GM12878 (cell line): ENCODE measurements around the gene TMPRSS11F. TPM values are rescaled to one million over a fixed set of nuclear protein-coding genes. Genes with fewer than 3 reads are reported as not detected.

Source experiments
- ATAC-seq: fragments of 200-7000 bp; cut with Tn5 transposase; 3 replicates; pipeline ENCODE4 v1.9.1; 2020; ENCODE audit warnings: mild to moderate bottlenecking, moderate library complexity
- BruUV-seq: library from RNA; stranded (reverse); fragments of 400-500 nt; replicated peaks from 2 replicates; lab custom pipeline; 2021; lab: Mats Ljungman, UMichigan
- CTCF ChIA-PET: fragments of 300-600 bp; sonication (Branson Sonifier 250); formaldehyde crosslinking; extraction: SDS; loops from one replicate; lab custom pipeline; 2021; ENCODE audit warnings: inconsistent platforms; lab: Yijun Ruan, JAX
- POLR2A ChIA-PET: fragments of 350-600 bp; formaldehyde crosslinking; extraction: SDS; loops from one replicate; lab custom pipeline; 2021; ENCODE audit warnings: inconsistent platforms; lab: Charles Lee
- RAD21 ChIA-PET: fragments of 300-600 bp; sonication (Branson Sonifier 250); formaldehyde crosslinking; loops from one replicate; lab custom pipeline; 2023; ENCODE audit warnings: antibody characterized with exemption; ENCODE audit not compliant: unreplicated experiment; lab: Charles Lee
- SMC1A ChIA-PET: fragments of 300-600 bp; sonication (Branson Sonifier 250); formaldehyde crosslinking; loops from one replicate; lab custom pipeline; 2023; ENCODE audit not compliant: unreplicated experiment, uncharacterized antibody; lab: Charles Lee
- DNase-seq: peaks from one replicate; pipeline ENCODE4 v3.0.0-alpha.2; 2011; ENCODE audit warnings: low read depth, low spot score
- FAIRE-seq: peaks from 3 replicates; lab custom pipeline; 2011; peaks lifted over from hg19 to GRCh38; lab: Jason Lieb, UNC
- H2AFZ ChIP-seq: 2 replicates; pipeline ENCODE4 v1.6.0; 2011; ENCODE audit warnings: low read depth, low read length, control low read depth; ENCODE audit not compliant: control insufficient read depth
- H3K27ac ChIP-seq: 2 replicates; pipeline ENCODE4 v1.5.1; 2011; ENCODE audit warnings: control low read depth; ENCODE audit not compliant: control insufficient read depth, insufficient read depth
- H3K27me3 ChIP-seq, 2 experiments: replicated peaks in 1 of 2; 2 replicates each; pipeline versions ENCODE4 v1.6.0 to v1.6.1; 2011; ENCODE audit warnings: low read length in 1 of 2; ENCODE audit not compliant: control insufficient read depth in 2 of 2, insufficient read depth in 2 of 2
- H3K36me3 ChIP-seq, 2 experiments: 2 replicates each; pipeline ENCODE4 v1.5.1; 2011; ENCODE audit warnings: low read length in 1 of 2; ENCODE audit not compliant: control insufficient read depth in 2 of 2, insufficient read depth in 2 of 2
- H3K4me1 ChIP-seq: 2 replicates; pipeline ENCODE4 v1.6.1; 2011; ENCODE audit warnings: mild to moderate bottlenecking, low read length, moderate library complexity, mixed read lengths; ENCODE audit not compliant: control insufficient read depth, insufficient read depth
- H3K4me2 ChIP-seq: 2 replicates; pipeline ENCODE4 v1.6.0; 2011; ENCODE audit warnings: control low read depth; ENCODE audit not compliant: control insufficient read depth, insufficient read depth
- H3K4me3 ChIP-seq: fragments of 200-600 bp; sonication (generic); 2 replicates; pipeline ENCODE4 v1.5.1; 2016
- H3K79me2 ChIP-seq: 2 replicates; pipeline ENCODE4 v1.6.0; 2011; ENCODE audit warnings: low read length; ENCODE audit not compliant: control insufficient read depth, insufficient read depth
- H3K9ac ChIP-seq: 2 replicates; pipeline ENCODE4 v1.8.0; 2011; ENCODE audit warnings: low read length, control low read depth, mixed read lengths; ENCODE audit not compliant: control insufficient read depth, insufficient read depth
- H3K9me3 ChIP-seq: replicated peaks from 3 replicates; pipeline ENCODE4 v1.5.1; 2011; ENCODE audit warnings: mild to moderate bottlenecking, low read length; ENCODE audit not compliant: control insufficient read depth, insufficient read depth
- H4K20me1 ChIP-seq: 2 replicates; pipeline ENCODE4 v1.6.0; 2011; ENCODE audit not compliant: control insufficient read depth, insufficient read depth
- BCL3 ChIP-seq: IDR thresholded peaks from 2 replicates; pipeline ENCODE4 v1.6.1; 2011; ENCODE audit warnings: borderline replicate concordance, low read depth, mild to moderate bottlenecking, moderate library complexity, low read length; ENCODE audit not compliant: insufficient read depth, poor library complexity, severe bottlenecking
- IRF4 ChIP-seq: IDR thresholded peaks from 2 replicates; pipeline ENCODE4 v1.6.1; 2011; ENCODE audit warnings: low read depth, low read length
- MEF2A ChIP-seq: IDR thresholded peaks from 2 replicates; pipeline ENCODE4 v1.6.1; 2011; ENCODE audit warnings: low read depth, mild to moderate bottlenecking, low read length, moderate library complexity; ENCODE audit not compliant: insufficient read depth
- RELA ChIP-seq: fragments of 450-650 bp; IDR thresholded peaks from 2 replicates; pipeline ENCODE4 v1.8.0; 2014; ENCODE audit warnings: borderline replicate concordance; ENCODE audit not compliant: partially characterized antibody
- REST ChIP-seq: IDR thresholded peaks from 2 replicates; pipeline ENCODE4 v1.6.1; 2012; ENCODE audit warnings: mild to moderate bottlenecking, low read depth, low read length
- RUNX3 ChIP-seq: IDR thresholded peaks from 2 replicates; pipeline ENCODE4 v1.6.1; 2012; ENCODE audit warnings: low read length, inconsistent platforms
- SIN3A ChIP-seq: IDR thresholded peaks from 2 replicates; pipeline ENCODE4 v1.6.1; 2012; ENCODE audit warnings: low read depth, low read length, improper control_type of control experiment
- STAT3 ChIP-seq: IDR thresholded peaks from 2 replicates; pipeline ENCODE4 v1.6.1; 2011; ENCODE audit warnings: low read depth, low read length, improper control_type of control experiment
- in situ Hi-C: fragments of 300-500 bp; cut with MboI; formaldehyde crosslinking; loops from 9 replicates; pipeline ENCODE4 v1.14.3; 2018; ENCODE audit warnings: mixed read lengths
- intact Hi-C: fragments of 100-400 bp; cut with micrococcal nuclease; formaldehyde crosslinking; loops from one replicate; pipeline ENCODE4 v1.14.2; 2022; ENCODE audit not compliant: unreplicated experiment
- polyA plus RNA-seq, 11 experiments: library from polyadenylated mRNA; depleted of rRNA in 4 of 11; unstranded in 6 of 11; stranded (reverse) in 5 of 11; fragments of >200 nt; fragmentation: Nextera tagmentation in 4 of 11; fragmentation: Illumina TruSeq in 1 of 11; extraction: Ambion mirVana in 4 of 11; extraction: Trizol in 1 of 11; gene quantifications; 1 replicate in 1 of 11; 2 replicates in 10 of 11; pipeline versions ENCODE4 v1.2.1 to v1.2.3, GENCODE V29; 2011 to 2016; ENCODE audit warnings: inconsistent platforms in 2 of 11, missing spikeins in 2 of 11, low read depth in 1 of 11
- total RNA-seq, 4 experiments: library from RNA; depleted of rRNA in 3 of 4; stranded (reverse); fragments of >200 nt in 3 of 4; fragmentation: Illumina TruSeq in 1 of 4; extraction: Trizol in 1 of 4; gene quantifications; 2 replicates each; pipeline versions ENCODE4 v1.2.1 to v1.2.3, GENCODE V29; 2013 to 2021
- TF ChIP-seq, protein P1 (sequence below): IDR thresholded peaks from 2 replicates; pipeline ENCODE4 v1.6.1; 2012; ENCODE audit warnings: low read length, inconsistent platforms
- TF ChIP-seq, protein P2 (sequence below): IDR thresholded peaks from 2 replicates; pipeline ENCODE4 v1.6.1; 2012; ENCODE audit warnings: low read depth, low read length, improper control_type of control experiment
- TF ChIP-seq, protein P3 (sequence below): fragments of 450-650 bp; IDR thresholded peaks from 2 replicates; pipeline ENCODE4 v1.6.1; 2017; ENCODE audit warnings: mild to moderate bottlenecking, low read depth, inconsistent platforms; ENCODE audit not compliant: poor library complexity, severe bottlenecking

TMPRSS11F gene
- total and polyA plus RNA-seq, 10 of the 15 experiments (the other 5 are each of a cell fraction or from before 2014, with no cell fraction given): not detected

DNA sequence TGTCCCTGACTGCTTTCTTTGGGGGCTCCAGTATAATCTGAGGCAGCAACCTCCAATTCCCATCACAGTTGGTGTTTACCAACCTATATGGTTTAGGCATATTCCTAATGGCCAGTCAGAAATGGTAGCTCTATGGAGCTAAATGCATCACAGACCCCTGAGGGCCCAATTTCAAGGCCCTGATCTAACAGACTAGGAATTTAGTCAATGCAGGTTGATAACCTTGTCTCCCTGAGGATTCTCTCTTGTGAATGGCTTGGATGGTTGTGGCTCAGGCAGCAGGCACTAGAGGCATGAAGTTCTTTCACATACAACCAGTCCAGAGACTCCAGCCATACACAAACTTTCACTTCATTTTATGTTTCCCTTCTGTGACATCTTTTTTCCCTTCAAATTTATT lies 59.4 kb downstream of the TMPRSS11F start:
- ChIA-PET RAD21 (no interaction called here), POLR2A (no interaction called here), SMC1A (no interaction called here), CTCF (interaction anchor here (0.8 kb wide), 1 partner anchor 12 kb away, joined by 4 read pairs; no protein-coding TSS in a partner anchor)
- DNase-seq (no peak), FAIRE-seq (no peak), ATAC-seq (no peak)
- Histone ChIP-seq H2AFZ (no peak overlapping the region), H3K4me1 (no peaks in the 10 kb centered on the region), H3K4me3 (no peak overlapping the region), H3K9ac (no peak overlapping the region), H3K79me2 (no peaks in the 10 kb centered on the region), H3K9me3 (no peaks in the 10 kb centered on the region), H3K4me2 (no peak overlapping the region), H3K36me3 (no peaks in the 10 kb centered on the region), H4K20me1 (no peaks in the 10 kb centered on the region), H3K27ac (no peak overlapping the region), H3K27me3 (no peaks in the 10 kb centered on the region)
- no TSS peak for BruUV-seq
- in situ Hi-C loops: no loop called here
- intact Hi-C loops: no loop called here
- TF ChIP-seq STAT3 (no peak), RUNX3 (no peak), SIN3A (no peak), MEF2A (no peak), IRF4 (no peak), BCL3 (no peak), RELA (no peak), REST (no peak)
- TF ChIP-seq, protein P1, sequence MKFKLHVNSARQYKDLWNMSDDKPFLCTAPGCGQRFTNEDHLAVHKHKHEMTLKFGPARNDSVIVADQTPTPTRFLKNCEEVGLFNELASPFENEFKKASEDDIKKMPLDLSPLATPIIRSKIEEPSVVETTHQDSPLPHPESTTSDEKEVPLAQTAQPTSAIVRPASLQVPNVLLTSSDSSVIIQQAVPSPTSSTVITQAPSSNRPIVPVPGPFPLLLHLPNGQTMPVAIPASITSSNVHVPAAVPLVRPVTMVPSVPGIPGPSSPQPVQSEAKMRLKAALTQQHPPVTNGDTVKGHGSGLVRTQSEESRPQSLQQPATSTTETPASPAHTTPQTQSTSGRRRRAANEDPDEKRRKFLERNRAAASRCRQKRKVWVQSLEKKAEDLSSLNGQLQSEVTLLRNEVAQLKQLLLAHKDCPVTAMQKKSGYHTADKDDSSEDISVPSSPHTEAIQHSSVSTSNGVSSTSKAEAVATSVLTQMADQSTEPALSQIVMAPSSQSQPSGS: no peak
- TF ChIP-seq, protein P2, sequence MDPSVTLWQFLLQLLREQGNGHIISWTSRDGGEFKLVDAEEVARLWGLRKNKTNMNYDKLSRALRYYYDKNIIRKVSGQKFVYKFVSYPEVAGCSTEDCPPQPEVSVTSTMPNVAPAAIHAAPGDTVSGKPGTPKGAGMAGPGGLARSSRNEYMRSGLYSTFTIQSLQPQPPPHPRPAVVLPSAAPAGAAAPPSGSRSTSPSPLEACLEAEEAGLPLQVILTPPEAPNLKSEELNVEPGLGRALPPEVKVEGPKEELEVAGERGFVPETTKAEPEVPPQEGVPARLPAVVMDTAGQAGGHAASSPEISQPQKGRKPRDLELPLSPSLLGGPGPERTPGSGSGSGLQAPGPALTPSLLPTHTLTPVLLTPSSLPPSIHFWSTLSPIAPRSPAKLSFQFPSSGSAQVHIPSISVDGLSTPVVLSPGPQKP: no peak
- TF ChIP-seq, protein P3, sequence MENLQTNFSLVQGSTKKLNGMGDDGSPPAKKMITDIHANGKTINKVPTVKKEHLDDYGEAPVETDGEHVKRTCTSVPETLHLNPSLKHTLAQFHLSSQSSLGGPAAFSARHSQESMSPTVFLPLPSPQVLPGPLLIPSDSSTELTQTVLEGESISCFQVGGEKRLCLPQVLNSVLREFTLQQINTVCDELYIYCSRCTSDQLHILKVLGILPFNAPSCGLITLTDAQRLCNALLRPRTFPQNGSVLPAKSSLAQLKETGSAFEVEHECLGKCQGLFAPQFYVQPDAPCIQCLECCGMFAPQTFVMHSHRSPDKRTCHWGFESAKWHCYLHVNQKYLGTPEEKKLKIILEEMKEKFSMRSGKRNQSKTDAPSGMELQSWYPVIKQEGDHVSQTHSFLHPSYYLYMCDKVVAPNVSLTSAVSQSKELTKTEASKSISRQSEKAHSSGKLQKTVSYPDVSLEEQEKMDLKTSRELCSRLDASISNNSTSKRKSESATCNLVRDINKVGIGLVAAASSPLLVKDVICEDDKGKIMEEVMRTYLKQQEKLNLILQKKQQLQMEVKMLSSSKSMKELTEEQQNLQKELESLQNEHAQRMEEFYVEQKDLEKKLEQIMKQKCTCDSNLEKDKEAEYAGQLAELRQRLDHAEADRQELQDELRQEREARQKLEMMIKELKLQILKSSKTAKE: no peak
